ENCODE results near the gene EHMT1. TPM values are rescaled to one million over a fixed set of nuclear protein-coding genes. Genes with fewer than 3 reads are reported as not detected.
A peak's percentile ranks its signal among the peaks of the same experiment; 100 is the strongest.

The EHMT1 gene
- total and polyA plus RNA-seq, 2 of the 13 experiments (the other 11 are each of a cell fraction or from before 2014, with no cell fraction given) = 23.0 to 27.1 TPM

DNA sequence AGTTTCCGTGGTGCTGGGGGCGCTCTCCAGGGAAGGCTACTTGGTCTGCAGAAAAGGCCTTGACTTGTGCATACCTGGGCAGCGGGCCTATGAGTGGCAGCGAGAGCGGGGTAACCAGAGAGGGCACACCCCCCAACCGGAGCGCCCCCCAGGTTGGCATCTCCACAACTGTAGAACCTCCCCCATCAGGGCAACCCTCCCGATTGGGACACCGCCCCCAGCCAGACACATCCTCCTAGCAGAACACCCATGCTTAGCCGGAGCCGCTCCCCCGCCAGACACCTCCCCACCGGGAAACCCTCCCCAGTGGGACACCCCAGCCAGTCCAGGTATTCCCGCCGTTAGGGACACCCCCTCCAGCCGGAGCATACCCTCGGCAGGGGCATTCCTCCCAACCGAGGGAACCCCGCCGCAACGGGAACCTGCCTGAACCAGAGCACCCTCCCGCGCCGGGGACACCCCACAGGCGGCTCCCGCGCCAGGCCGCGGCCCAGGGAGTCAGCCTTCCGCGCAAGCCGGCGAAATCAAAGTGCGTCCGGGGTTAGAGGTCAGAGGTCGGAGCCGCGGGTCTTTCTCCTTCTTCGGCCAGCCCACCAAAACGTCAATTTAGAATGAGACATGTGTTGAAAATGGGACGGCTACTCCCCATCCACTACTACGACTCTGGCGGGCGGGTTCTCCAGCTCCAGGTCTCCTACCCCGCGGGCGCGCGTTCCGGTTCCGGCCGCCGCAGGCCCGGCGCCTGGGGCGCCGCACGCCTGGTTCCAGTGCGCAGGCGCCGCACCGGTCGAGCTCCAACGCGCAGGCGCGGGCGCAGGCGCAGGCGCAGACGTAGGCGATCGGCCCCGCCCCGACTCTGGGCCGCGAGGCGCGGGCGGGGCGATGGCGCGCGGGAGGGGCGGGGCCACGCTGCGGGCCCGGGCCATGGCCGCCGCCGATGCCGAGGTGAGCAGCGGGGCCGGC, at the start of gene EHMT1 (continued):
- TF ChIP-seq AGO1 (IDR thresholded peaks at IDR 0.05; ENCODE audit: low read depth, low read length, poor library complexity, severe bottlenecking) (peak; percentile 98), MED1 (CRISPR knock-in tag; IDR thresholded peaks at IDR 0.05) (0 out of 2 replicates have a peak, but pooled peaks have one; percentile 41), ZNF30 (CRISPR knock-in tag; IDR thresholded peaks at IDR 0.05) (no peak), ZNF441 (CRISPR knock-in tag; IDR thresholded peaks at IDR 0.05; ENCODE audit: borderline replicate concordance) (0 out of 2 replicates have a peak, but pooled peaks have one; percentile 34), TCF12 (IDR thresholded peaks at IDR 0.05) (no peak), TCF12 (CRISPR knock-in tag; IDR thresholded peaks at IDR 0.05) (no peak), ZNF784 (CRISPR knock-in tag; IDR thresholded peaks at IDR 0.05; ENCODE audit: borderline replicate concordance) (no peak), ZBTB25 (CRISPR knock-in tag; IDR thresholded peaks at IDR 0.05) (0 out of 2 replicates have a peak, but pooled peaks have one; percentile 63), ZNF644 (CRISPR knock-in tag; IDR thresholded peaks at IDR 0.05; ENCODE audit: low read depth) (no peak), ISX (CRISPR knock-in tag; conservative IDR thresholded peaks at IDR 0.05) (no peak), MTERF4 (CRISPR knock-in tag; IDR thresholded peaks at IDR 0.05) (no peak), ZNF552 (CRISPR knock-in tag; IDR thresholded peaks at IDR 0.05; ENCODE audit: borderline replicate concordance) (no peak), ZSCAN21 (CRISPR knock-in tag; IDR thresholded peaks at IDR 0.05; ENCODE audit: borderline replicate concordance) (no peak), NFE2 (CRISPR knock-in tag; IDR thresholded peaks at IDR 0.05) (no peak), ZNF790 (CRISPR knock-in tag; IDR thresholded peaks at IDR 0.05; ENCODE audit: borderline replicate concordance) (no peak), NFIB (CRISPR knock-in tag; IDR thresholded peaks at IDR 0.05; ENCODE audit: borderline replicate concordance) (no peak), HIVEP1 (CRISPR knock-in tag; IDR thresholded peaks at IDR 0.05) (peak; percentile 76), ZFP36L2 (CRISPR knock-in tag; IDR thresholded peaks at IDR 0.05) (no peak), SIN3A (IDR thresholded peaks at IDR 0.05; ENCODE audit: borderline replicate concordance, low read depth, low read length) (0 out of 2 replicates have a peak, but pooled peaks have one; percentile 68), YY1 (IDR thresholded peaks at IDR 0.05; ENCODE audit: insufficient read depth, insufficient replicate concordance, low read depth, low read length) (peak; percentile 84), UBTF (CRISPR knock-in tag; IDR thresholded peaks at IDR 0.05) (peak; percentile 57), TSC22D2 (CRISPR knock-in tag; IDR thresholded peaks at IDR 0.05; ENCODE audit: borderline replicate concordance) (no peak), ZNF7 (CRISPR knock-in tag; IDR thresholded peaks at IDR 0.05) (no peak)

All from HepG2 (cell line).